ENCODE results near the gene CEP83.

- TF ChIP-seq, protein P1, sequence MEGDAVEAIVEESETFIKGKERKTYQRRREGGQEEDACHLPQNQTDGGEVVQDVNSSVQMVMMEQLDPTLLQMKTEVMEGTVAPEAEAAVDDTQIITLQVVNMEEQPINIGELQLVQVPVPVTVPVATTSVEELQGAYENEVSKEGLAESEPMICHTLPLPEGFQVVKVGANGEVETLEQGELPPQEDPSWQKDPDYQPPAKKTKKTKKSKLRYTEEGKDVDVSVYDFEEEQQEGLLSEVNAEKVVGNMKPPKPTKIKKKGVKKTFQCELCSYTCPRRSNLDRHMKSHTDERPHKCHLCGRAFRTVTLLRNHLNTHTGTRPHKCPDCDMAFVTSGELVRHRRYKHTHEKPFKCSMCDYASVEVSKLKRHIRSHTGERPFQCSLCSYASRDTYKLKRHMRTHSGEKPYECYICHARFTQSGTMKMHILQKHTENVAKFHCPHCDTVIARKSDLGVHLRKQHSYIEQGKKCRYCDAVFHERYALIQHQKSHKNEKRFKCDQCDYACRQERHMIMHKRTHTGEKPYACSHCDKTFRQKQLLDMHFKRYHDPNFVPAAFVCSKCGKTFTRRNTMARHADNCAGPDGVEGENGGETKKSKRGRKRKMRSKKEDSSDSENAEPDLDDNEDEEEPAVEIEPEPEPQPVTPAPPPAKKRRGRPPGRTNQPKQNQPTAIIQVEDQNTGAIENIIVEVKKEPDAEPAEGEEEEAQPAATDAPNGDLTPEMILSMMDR (IDR thresholded peaks at IDR 0.05; ENCODE audit: insufficient read depth, low read length): no peak
- TF ChIP-seq POLR2AphosphoS5 (IDR thresholded peaks at IDR 0.05; ENCODE audit: low read depth): no peak
- TF ChIP-seq REST (IDR thresholded peaks at IDR 0.05; ENCODE audit: insufficient replicate concordance, low read depth): no peak
- TF ChIP-seq GABPA (IDR thresholded peaks at IDR 0.05; ENCODE audit: low read depth): no peak
Observed at GRCh38 chr12:94445662-94446061, 14.0 kb downstream of the CEP83 start.
